Neural crest cell (in vitro differentiated cells): ENCODE results near the gene PDGFA. TPM values are rescaled to one million over a fixed set of nuclear protein-coding genes. Genes with fewer than 3 reads are reported as not detected.

ENCODE experiments used
- DNase-seq: peaks from one replicate; pipeline ENCODE4 v3.0.0; 2021; ENCODE audit warnings: low read depth, mixed read lengths, low spot score
- H3K27ac Mint-ChIP-seq: one replicate; pipeline ENCODE4 v1.8.0; 2021; ENCODE audit warnings: mild to moderate bottlenecking, mixed read lengths; ENCODE audit not compliant: unreplicated experiment
- H3K27me3 Mint-ChIP-seq: 2 replicates; pipeline ENCODE4 v1.8.0; 2021; ENCODE audit warnings: low read depth, mild to moderate bottlenecking, mixed read lengths
- H3K36me3 Mint-ChIP-seq: 2 replicates; pipeline ENCODE4 v1.8.0; 2021; ENCODE audit warnings: low read depth, mild to moderate bottlenecking, mixed read lengths
- H3K4me1 Mint-ChIP-seq: 2 replicates; pipeline ENCODE4 v1.8.0; 2021; ENCODE audit warnings: mixed read lengths
- H3K4me3 Mint-ChIP-seq: one replicate; pipeline ENCODE4 v1.8.0; 2021; ENCODE audit warnings: mild to moderate bottlenecking, mixed read lengths
- H3K9me3 Mint-ChIP-seq: 2 replicates; pipeline ENCODE4 v1.8.0; 2021; ENCODE audit warnings: mixed read lengths
- CTCF ChIP-seq: fragments of 200-600 bp; sonication (generic); conservative IDR thresholded peaks from 2 replicates; pipeline ENCODE4 v1.5.0; 2021; ENCODE audit warnings: antibody characterized with exemption, mild to moderate bottlenecking
- total RNA-seq: library from RNA; stranded (reverse); gene quantifications from 2 replicates; pipeline ENCODE4 v1.2.1, GENCODE V29; 2021

PDGFA gene
- total RNA-seq, 1 donor from 2014 or later: 0.82 TPM

GRCh38 chr7:490461-491291, 29.0 kb downstream of the PDGFA start:
- no peak for DNase-seq
- H3K4me3 Mint-ChIP-seq: no peak overlapping the region
- peaks cover 4% of the 10 kb centered on the region for H3K9me3 Mint-ChIP-seq
- H3K27ac Mint-ChIP-seq: no peak overlapping the region
- H3K4me1 Mint-ChIP-seq: peaks cover 14% of the 10 kb centered on the region
- TF ChIP-seq CTCF: no peak
- no peaks in the 10 kb centered on the region for H3K36me3 Mint-ChIP-seq
- H3K27me3 Mint-ChIP-seq: peaks cover 5% of the 10 kb centered on the region

GRCh38 chr7:489876-490275, 29.8 kb downstream of the PDGFA start:
- no peak for TF ChIP-seq CTCF
- peaks cover 5% of the 10 kb centered on the region for H3K27me3 Mint-ChIP-seq
- DNase-seq: no peak
- no peaks in the 10 kb centered on the region for H3K36me3 Mint-ChIP-seq
- no peak overlapping the region for H3K27ac Mint-ChIP-seq
- no peak overlapping the region for H3K4me3 Mint-ChIP-seq
- H3K4me1 Mint-ChIP-seq: peaks cover 14% of the 10 kb centered on the region
- peaks cover 4% of the 10 kb centered on the region for H3K9me3 Mint-ChIP-seq

DNA sequence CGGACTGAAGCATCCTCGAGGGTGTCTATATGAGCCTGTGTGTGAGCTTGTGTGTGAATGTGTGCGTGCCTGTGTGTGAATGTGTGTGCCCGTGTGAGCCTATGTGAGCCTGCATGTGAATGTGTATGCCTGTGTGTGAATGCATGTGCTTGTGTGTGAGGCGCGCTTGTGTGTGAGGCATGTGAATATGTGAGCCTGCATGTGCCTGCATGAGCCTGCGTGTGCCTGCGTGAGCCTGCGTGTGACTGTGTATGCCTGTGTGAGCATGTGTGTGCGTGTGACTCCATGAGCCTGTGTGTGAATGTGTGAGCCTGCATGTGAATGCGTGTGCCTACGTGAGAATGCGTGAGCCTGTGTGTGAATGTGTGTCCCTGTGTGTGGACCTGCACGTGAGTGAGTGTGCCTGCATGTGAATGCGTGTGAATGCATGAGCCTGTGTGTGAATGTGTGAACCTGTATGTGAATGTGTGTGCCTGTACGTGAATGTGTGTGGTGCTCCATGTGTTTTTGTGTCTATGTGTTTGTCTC, 33.4 kb downstream of the PDGFA start:
- TF ChIP-seq CTCF: no peak
- peaks cover 9% of the 10 kb centered on the region for H3K27me3 Mint-ChIP-seq
- no peak overlapping the region for H3K4me3 Mint-ChIP-seq
- no peaks in the 10 kb centered on the region for H3K36me3 Mint-ChIP-seq
- peaks cover 16% of the 10 kb centered on the region for H3K9me3 Mint-ChIP-seq
- no peak for DNase-seq
- peak overlapping the region; percentile 10 for H3K27ac Mint-ChIP-seq
- H3K4me1 Mint-ChIP-seq: peaks cover 25% of the 10 kb centered on the region

DNA sequence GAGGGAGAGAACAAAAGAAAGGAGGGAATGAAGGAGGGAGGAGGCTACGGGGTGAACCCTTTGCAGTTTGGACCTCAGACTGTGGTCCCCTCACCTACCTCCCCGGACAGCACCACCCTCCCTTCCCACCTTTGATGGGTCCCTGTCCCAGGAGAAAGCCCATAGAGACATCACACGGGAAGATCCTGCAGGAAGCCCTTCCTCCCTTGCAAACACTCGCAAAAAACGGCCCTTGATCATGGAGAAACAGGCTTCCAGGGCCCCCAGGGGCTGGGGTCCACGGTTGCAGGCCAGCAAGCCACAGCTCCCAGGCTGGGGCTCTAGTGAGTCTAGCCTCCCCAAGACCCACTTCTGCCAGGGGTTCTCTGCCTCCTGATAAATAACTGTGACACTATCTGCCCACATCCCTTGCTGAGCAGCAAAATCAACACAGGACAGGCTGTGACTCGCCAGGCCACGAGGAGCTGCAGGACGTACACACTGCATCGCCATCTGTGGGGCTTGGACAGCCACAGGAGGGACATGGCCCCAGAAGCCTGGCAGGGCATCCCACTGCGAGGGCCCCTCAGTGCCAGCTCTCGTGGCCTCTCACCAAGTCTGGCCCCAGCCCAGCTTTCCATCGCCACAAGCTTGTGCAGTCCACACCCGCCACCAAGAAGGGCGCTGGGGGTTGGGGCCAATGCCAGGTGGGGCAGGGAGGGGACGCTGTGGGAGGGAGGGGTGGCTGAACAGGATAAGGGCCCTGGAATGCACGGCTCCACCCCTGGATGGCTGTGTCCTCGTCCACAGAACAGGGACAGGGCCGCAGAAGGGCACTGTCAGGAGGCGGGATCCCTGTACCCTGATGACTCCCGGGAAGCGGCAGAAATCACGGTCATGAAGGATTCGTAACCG, 34.2 kb downstream of the PDGFA start:
- peaks cover 25% of the 10 kb centered on the region for H3K4me1 Mint-ChIP-seq

More for the DNA sequence above, 34.2 kb downstream of the PDGFA start:
- no peaks in the 10 kb centered on the region for H3K36me3 Mint-ChIP-seq
- H3K27ac Mint-ChIP-seq: no peak overlapping the region
- TF ChIP-seq CTCF: no peak
- H3K9me3 Mint-ChIP-seq: peaks cover 16% of the 10 kb centered on the region
- H3K27me3 Mint-ChIP-seq: peaks cover 9% of the 10 kb centered on the region
- no peak for DNase-seq
- no peak overlapping the region for H3K4me3 Mint-ChIP-seq
